ENCODE measurements around the gene RNF10. TPM values are rescaled to one million over a fixed set of nuclear protein-coding genes. Genes with fewer than 3 reads are reported as not detected.

The RNF10 gene
- total and polyA plus RNA-seq, 2 of the 4 experiments (the other 2 are of a cell fraction), result 44.4 to 95.0 TPM

GRCh38 chr12:120598674-120599463 lies 64.7 kb downstream of the RNF10 start:
- Histone ChIP-seq H3K36me3 (ENCODE audit: control insufficient read depth, insufficient read depth, low read length) (no peaks in the 10 kb centered on the region), H3K14ac (replicated peaks; ENCODE audit: low read depth, low read length) (no peak overlapping the region), H2AK5ac (ENCODE audit: low read depth, low read length) (no peak overlapping the region), H3K4me3 (ENCODE audit: insufficient read depth, low read depth, low read length) (no peak overlapping the region), H4K5ac (ENCODE audit: low read depth, low read length) (no peak overlapping the region), H4K8ac (ENCODE audit: low read depth in 2 of 2, low read length in 2 of 2) (no peak overlapping the region), H3K18ac (ENCODE audit: low read depth, low read length) (no peak overlapping the region), H3K27me3 (ENCODE audit: control insufficient read depth, insufficient read depth, low read length) (peaks cover 31% of the 10 kb centered on the region), H3K9ac (ENCODE audit: low read depth, low read length) (no peak overlapping the region), H4K91ac (ENCODE audit: insufficient read depth, low read depth, low read length) (no peak overlapping the region), H2BK120ac (ENCODE audit: low read depth, low read length) (no peak overlapping the region), H2BK15ac (ENCODE audit: low read depth, low read length) (no peak overlapping the region), H3K23ac (ENCODE audit: low read depth, low read length) (no peak overlapping the region), H3K27ac (ENCODE audit: insufficient read depth, low read length) (no peak overlapping the region), H4K20me1 (ENCODE audit: insufficient read depth, low read length) (no peaks in the 10 kb centered on the region), H3K56ac (ENCODE audit: extremely low read depth, insufficient read depth, low read length) (no peak overlapping the region), H3K4me2 (ENCODE audit: low read depth, low read length) (no peak overlapping the region), H3K9me1 (ENCODE audit: insufficient read depth, low read length) (no peaks in the 10 kb centered on the region), H3K4me1 (ENCODE audit: control insufficient read depth, insufficient read depth, low read length) (no peaks in the 10 kb centered on the region; the same call in 1 of the 2 replicates), H3K79me1 (ENCODE audit: low read depth in 1 of 2, low read length in 2 of 2) (no peaks in the 10 kb centered on the region), H3K4ac (ENCODE audit: low read depth, low read length) (no peak overlapping the region), H3K9me3 (ENCODE audit: control insufficient read depth, insufficient read depth, low read length) (no peaks in the 10 kb centered on the region), H2AFZ (replicated peaks; ENCODE audit: low read length, poor library complexity) (peak overlapping the region; percentile 63), H2BK20ac (ENCODE audit: low read depth, low read length) (no peak overlapping the region), H2AK9ac (replicated peaks; ENCODE audit: low read depth, low read length, poor library complexity) (no peak overlapping the region), H2BK5ac (ENCODE audit: low read depth, low read length, poor library complexity, severe bottlenecking) (no peak overlapping the region)
- DNase-seq (peak; percentile 26), ATAC-seq (ENCODE audit: low read depth) (peak; percentile 70)
- dilution Hi-C loops (cut with HindIII; ENCODE audit: low sequenced_read_pairs, unreplicated experiment) (no loop called here), intact Hi-C loops (cut with micrococcal nuclease) (no loop called here), in situ Hi-C loops (cut with MboI; ENCODE audit: low sequenced_read_pairs) (no loop called here)
- ChIA-PET CTCF (no interaction called here), POLR2A (ENCODE audit: unreplicated experiment) (no interaction called here)
- TF ChIP-seq USF2 (IDR thresholded peaks at IDR 0.05; ENCODE audit: low read depth, low read length) (peak; percentile 61), FOS (IDR thresholded peaks at IDR 0.05; ENCODE audit: low read depth, low read length) (no peak)
- 30% methylated on average over 2 of the region's 13 CpGs; no CpG with 5 or more reads in 1 of the 2 experiments for WGBS, 2 experiments (ENCODE audit: extremely low coverage in 2 of 2, insufficient read length in 1 of 2)
- BruUV-seq (replicated peaks), result no TSS peak

Data from IMR-90 (cell line).